ENCODE measurements around the gene RAPGEF3. TPM values are rescaled to one million over a fixed set of nuclear protein-coding genes. Genes with fewer than 3 reads are reported as not detected.

The RAPGEF3 gene
- total and polyA plus RNA-seq, 3 experiments from 2014 or later = 0.15 to 1.1 (median 0.95) TPM

DNA sequence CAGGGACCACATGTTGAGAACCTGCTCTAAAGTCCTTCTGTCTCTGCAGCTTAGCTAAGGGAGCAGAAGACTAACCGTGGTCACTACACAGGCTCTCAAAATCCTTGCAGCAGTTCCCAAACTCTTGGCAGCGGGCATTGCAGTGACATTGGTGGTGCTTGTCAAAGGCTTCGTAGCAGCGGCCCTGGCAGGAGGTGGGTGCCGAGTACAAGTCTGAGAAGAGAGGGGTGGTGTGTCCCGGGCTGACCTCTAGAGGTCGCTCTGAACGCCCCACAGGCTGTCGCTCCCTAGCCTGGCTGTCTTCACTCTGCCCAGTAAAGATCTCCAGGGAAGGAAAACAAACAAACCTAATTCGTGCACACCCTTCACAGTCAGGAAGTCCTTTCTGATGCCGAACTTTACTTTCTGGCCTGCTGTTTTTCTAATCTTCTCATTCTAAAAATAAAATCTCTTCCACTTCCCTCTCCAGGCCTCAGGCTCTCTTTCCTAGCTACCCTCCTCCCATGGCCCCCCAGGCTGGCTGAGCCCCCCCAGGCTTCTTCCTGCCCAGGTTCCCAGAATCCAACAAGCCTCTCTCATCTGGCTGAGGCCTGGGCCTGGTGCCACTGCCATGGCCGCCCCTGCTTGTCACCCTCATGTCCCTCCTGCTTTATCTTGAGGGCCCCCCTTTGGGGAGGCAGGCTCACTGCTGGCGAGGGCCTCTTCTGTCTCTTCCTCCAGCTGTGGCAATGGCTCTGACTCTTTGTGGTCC, 41.1 kb downstream of the RAPGEF3 start:
- Mint-ChIP-seq H3K36me3 (peaks cover 0 to 5% (median 5%) of the 10 kb centered on the region in 3 donors), H3K4me1 (peaks cover 25 to 38% (median 37%) of the 10 kb centered on the region in 3 donors), H3K9me3 (no peaks in the 10 kb centered on the region), H3K27me3 (peaks cover 0 to 2% of the 10 kb centered on the region in 2 donors), H3K4me3 (peak overlapping the region in 1 of 7 donors; percentile 29), H3K27ac (peak overlapping the region in 4 of 8 donors; percentile 5 to 75 (median 40))
- H3K4me3 ChIP-seq (ENCODE audit: low read length) = no peak overlapping the region
- H3K36me3 ChIP-seq (ENCODE audit: insufficient read depth, low read length) = no peaks in the 10 kb centered on the region
- no peaks in the 10 kb centered on the region for H3K9me3 ChIP-seq (ENCODE audit: low read length)
- ChIA-PET CTCF (interaction anchor here (1.0 to 10.9 kb wide), 7 partner anchors 15 to 120 kb away, joined by 3 to 169 read pairs (median 5); partner anchors contain the start of genes RAPGEF3 and SLC48A1), POLR2A (no interaction called here)
- peak in 2 of 5 donors; percentile 25 to 64 for DNase-seq
- H3K27me3 ChIP-seq (ENCODE audit: insufficient read depth, low read length, poor library complexity, severe bottlenecking) = no peaks in the 10 kb centered on the region
- H3K4me1 ChIP-seq (ENCODE audit: insufficient read depth, low read length) = peaks cover 38% of the 10 kb centered on the region
- no peak overlapping the region for H3K27ac ChIP-seq (ENCODE audit: low read depth, low read length)

DNA sequence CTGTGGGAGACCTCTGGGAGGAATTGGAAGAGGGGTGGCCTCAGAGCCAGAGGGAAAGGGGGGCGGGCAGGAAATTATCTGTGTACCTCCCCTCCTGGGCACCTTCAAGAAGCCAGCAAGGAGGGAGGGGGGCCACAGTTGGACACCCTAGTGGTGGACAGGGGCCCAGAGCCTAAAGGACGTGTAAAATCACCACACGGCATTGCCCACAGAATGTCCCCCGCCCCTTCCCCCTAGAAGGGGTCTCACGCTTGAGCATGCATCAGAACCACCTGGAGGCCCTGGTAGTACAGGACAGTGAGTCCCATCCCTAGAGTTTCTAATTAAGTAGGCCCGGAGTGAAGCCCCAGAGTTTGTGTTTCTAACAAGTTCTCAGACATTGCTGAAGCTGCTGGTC, 41.6 kb downstream of the RAPGEF3 start:
- CTCF ChIA-PET = interaction anchor here (0.9 to 10.9 kb wide), 9 partner anchors 12 to 121 kb away, joined by 3 to 169 read pairs (median 23); partner anchors contain the start of genes RAPGEF3, RPAP3 and SLC48A1
- POLR2A ChIA-PET = interaction anchor here (0.5 kb wide), 1 partner anchor 15 kb away, joined by 3 read pairs; no protein-coding TSS in a partner anchor

DNA sequence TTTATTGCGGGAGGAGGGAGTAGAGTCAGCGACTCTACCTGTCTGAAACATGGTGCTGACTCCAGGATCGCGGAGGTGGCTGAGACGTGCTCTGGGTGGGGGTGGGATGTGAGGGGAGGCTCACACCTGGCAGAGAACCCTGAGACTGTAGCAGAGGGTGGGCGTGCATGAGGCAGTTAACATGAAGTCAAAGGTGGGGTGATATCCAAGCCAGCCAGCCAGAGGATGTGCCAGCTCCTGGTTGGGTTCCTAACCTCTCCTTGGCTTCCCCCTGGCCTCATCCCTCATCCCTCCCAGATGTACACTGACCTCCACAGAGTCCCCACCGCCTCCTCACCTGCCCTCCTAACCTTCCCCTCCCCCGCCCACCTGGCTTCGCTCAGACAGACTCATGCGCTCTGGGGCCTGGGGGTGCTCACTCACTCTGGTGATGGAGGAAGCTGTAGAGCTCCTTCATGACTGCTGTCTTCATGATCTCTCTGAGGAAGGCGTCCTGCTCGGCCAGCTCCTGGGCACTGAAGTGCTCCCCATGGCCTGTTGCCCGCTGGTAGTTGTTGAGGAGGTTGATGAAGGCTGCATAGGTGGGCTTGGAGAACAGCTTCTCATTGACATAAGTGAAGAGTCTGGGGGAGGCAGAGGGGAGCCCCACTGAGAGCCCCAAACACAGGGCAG, 42.7 kb downstream of the RAPGEF3 start:
- Mint-ChIP-seq H3K4me1 (peaks cover 10 to 22% (median 21%) of the 10 kb centered on the region in 3 donors), H3K9me3 (no peaks in the 10 kb centered on the region), H3K4me3 (peak overlapping the region in 1 of 7 donors; percentile 66), H3K27ac (peak overlapping the region in 1 of 8 donors; percentile 81), H3K27me3 (peaks cover 0 to 2% of the 10 kb centered on the region in 2 donors), H3K36me3 (peaks cover 0 to 5% (median 5%) of the 10 kb centered on the region in 3 donors)
- CTCF ChIA-PET = interaction anchor here (0.6 to 10.9 kb wide), 21 partner anchors 8 to 470 kb away, joined by 3 to 169 read pairs (median 8); partner anchors contain the start of genes ENDOU, RAPGEF3, RPAP3 and SLC48A1
- POLR2A ChIA-PET = no interaction called here
- Histone ChIP-seq H3K27ac (ENCODE audit: low read depth, low read length) (no peak overlapping the region), H3K4me1 (ENCODE audit: insufficient read depth, low read length) (peaks cover 23% of the 10 kb centered on the region), H3K4me3 (ENCODE audit: low read length) (no peak overlapping the region), H3K9me3 (ENCODE audit: low read length) (no peaks in the 10 kb centered on the region), H3K36me3 (ENCODE audit: insufficient read depth, low read length) (no peaks in the 10 kb centered on the region), H3K27me3 (ENCODE audit: insufficient read depth, low read length, poor library complexity, severe bottlenecking) (no peaks in the 10 kb centered on the region)
- DNase-seq = no peak

More for the DNA sequence above, 41.6 kb downstream of the RAPGEF3 start:
- Histone ChIP-seq H3K27ac (ENCODE audit: low read depth, low read length) (no peak overlapping the region), H3K9me3 (ENCODE audit: low read length) (no peaks in the 10 kb centered on the region), H3K4me3 (ENCODE audit: low read length) (no peak overlapping the region), H3K27me3 (ENCODE audit: insufficient read depth, low read length, poor library complexity, severe bottlenecking) (no peaks in the 10 kb centered on the region), H3K4me1 (ENCODE audit: insufficient read depth, low read length) (peaks cover 33% of the 10 kb centered on the region), H3K36me3 (ENCODE audit: insufficient read depth, low read length) (no peaks in the 10 kb centered on the region)
- H3K36me3 Mint-ChIP-seq = peaks cover 0 to 5% (median 5%) of the 10 kb centered on the region in 3 donors
- no peak for DNase-seq
- no peaks in the 10 kb centered on the region for H3K9me3 Mint-ChIP-seq
- no peak overlapping the region for H3K4me3 Mint-ChIP-seq
- H3K27me3 Mint-ChIP-seq = peaks cover 0 to 2% of the 10 kb centered on the region in 2 donors
- H3K4me1 Mint-ChIP-seq = peaks cover 20 to 32% (median 31%) of the 10 kb centered on the region in 3 donors
- no peak overlapping the region for H3K27ac Mint-ChIP-seq

DNA sequence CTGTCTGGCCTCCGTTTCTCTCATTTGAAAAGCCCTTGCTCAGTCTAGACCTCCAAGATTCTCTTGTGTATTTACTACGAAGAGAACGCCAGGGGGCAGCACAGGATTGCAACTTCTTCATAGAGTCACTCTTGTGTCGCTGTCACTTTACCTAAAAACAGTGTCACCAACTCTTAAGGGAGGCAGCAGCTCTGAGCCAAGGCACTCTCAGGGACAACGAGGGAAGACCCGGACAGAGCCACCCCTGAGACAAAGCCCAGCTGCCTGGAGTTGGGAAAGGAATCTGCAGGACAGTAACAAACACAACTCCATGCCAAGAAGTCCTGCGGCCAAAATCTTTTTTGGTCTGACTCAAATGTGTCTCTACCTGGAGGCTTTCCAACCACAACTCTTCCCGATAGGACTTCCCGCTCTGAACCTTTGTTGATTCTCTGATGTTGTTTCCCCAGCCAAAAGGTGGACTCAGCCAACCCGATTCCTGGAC, 43.2 kb downstream of the RAPGEF3 start:
- Mint-ChIP-seq H3K27me3 (peaks cover 0 to 2% of the 10 kb centered on the region in 2 donors), H3K9me3 (no peaks in the 10 kb centered on the region), H3K36me3 (peaks cover 0 to 6% (median 5%) of the 10 kb centered on the region in 3 donors), H3K27ac (peak overlapping the region in 4 of 8 donors; percentile 5 to 69 (median 17)), H3K4me1 (peaks cover 6 to 16% (median 16%) of the 10 kb centered on the region in 3 donors), H3K4me3 (no peak overlapping the region)
- ChIA-PET CTCF (interaction anchor here (0.6 to 10.9 kb wide), 22 partner anchors 8 to 471 kb away, joined by 3 to 169 read pairs (median 8); partner anchors contain the start of genes ENDOU, RAPGEF3, RPAP3 and SLC48A1), POLR2A (no interaction called here)
- no peak overlapping the region for H3K4me3 ChIP-seq (ENCODE audit: low read length)
- no peaks in the 10 kb centered on the region for H3K27me3 ChIP-seq (ENCODE audit: insufficient read depth, low read length, poor library complexity, severe bottlenecking)
- peak; percentile 70 to 84 (median 74) for DNase-seq
- no peaks in the 10 kb centered on the region for H3K36me3 ChIP-seq (ENCODE audit: insufficient read depth, low read length)
- H3K9me3 ChIP-seq (ENCODE audit: low read length) = no peaks in the 10 kb centered on the region
- H3K27ac ChIP-seq (ENCODE audit: low read depth, low read length) = no peak overlapping the region
- peaks cover 21% of the 10 kb centered on the region for H3K4me1 ChIP-seq (ENCODE audit: insufficient read depth, low read length)

DNA sequence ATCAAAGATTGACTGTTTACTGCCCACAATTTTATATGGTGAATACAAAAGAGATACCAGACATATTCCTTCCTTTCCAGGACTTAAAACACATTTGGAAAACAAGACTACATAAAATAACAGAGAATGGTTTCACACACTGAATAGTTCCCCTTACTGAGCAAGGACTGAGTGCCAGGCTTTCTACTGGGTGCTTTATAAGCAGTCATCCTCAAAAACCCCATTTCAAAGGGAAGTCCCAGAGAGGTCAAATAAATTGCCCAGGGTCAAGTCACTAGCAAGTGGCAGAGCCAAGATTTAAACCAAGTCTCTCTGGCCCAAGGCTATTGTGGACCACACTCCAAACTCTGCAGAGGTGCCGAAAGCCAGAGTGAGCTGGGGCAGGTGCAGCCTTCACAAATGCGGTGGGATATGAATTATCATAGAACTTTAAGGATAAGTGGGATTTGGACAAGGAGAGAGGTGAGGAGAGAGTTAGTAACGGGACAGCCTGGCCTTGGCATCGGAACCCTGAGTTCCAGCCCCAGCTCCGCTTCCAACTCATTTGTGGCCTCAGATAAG, 43.8 kb downstream of the RAPGEF3 start:
- Mint-ChIP-seq H3K4me1 (peaks cover 6 to 16% (median 16%) of the 10 kb centered on the region in 3 donors), H3K27ac (peak overlapping the region in 3 of 8 donors; percentile 16 to 69 (median 18)), H3K27me3 (peaks cover 0 to 2% of the 10 kb centered on the region in 2 donors), H3K9me3 (no peaks in the 10 kb centered on the region), H3K36me3 (peaks cover 0 to 4% (median 2%) of the 10 kb centered on the region in 3 donors), H3K4me3 (no peak overlapping the region)
- Histone ChIP-seq H3K9me3 (ENCODE audit: low read length) (no peaks in the 10 kb centered on the region), H3K4me1 (ENCODE audit: insufficient read depth, low read length) (peaks cover 21% of the 10 kb centered on the region), H3K27me3 (ENCODE audit: insufficient read depth, low read length, poor library complexity, severe bottlenecking) (no peaks in the 10 kb centered on the region), H3K27ac (ENCODE audit: low read depth, low read length) (no peak overlapping the region), H3K4me3 (ENCODE audit: low read length) (no peak overlapping the region), H3K36me3 (ENCODE audit: insufficient read depth, low read length) (no peaks in the 10 kb centered on the region)
- no peak for DNase-seq
- CTCF ChIA-PET = interaction anchor here (0.7 to 10.9 kb wide), 21 partner anchors 9 to 471 kb away, joined by 3 to 169 read pairs (median 8); partner anchors contain the start of genes ENDOU, RAPGEF3, RPAP3 and SLC48A1
- POLR2A ChIA-PET = no interaction called here

DNA sequence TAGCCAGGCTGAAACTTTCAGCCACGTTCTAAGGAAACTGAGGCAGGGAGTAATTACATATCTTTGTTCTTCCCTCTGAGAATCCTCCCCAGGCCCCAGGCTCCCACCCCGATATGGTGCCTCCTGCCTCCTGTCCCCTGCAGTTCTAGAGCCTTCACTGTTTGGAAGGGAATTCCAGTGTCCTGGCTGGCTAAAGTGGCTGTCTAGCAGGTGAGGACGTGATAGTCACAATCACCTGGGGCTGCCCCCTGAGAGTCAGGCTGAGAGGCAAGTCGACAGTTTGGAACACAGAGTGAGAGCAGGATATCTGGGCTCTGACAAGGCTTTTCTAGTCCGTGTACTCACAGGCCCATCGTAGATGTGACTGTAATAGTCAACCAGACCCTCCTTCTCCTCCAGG, 46.5 kb downstream of the RAPGEF3 start:
- no peaks in the 10 kb centered on the region for H3K9me3 Mint-ChIP-seq
- no peak overlapping the region for H3K4me3 ChIP-seq (ENCODE audit: low read length)
- no peak overlapping the region for H3K27ac ChIP-seq (ENCODE audit: low read depth, low read length)
- H3K4me3 Mint-ChIP-seq = no peak overlapping the region
- H3K27me3 Mint-ChIP-seq = peaks cover 0 to 2% of the 10 kb centered on the region in 2 donors
- peaks cover 34% of the 10 kb centered on the region for H3K4me1 ChIP-seq (ENCODE audit: insufficient read depth, low read length)
- H3K36me3 ChIP-seq (ENCODE audit: insufficient read depth, low read length) = no peaks in the 10 kb centered on the region
- peaks cover 0 to 3% (median 0%) of the 10 kb centered on the region in 3 donors for H3K36me3 Mint-ChIP-seq
- no peaks in the 10 kb centered on the region for H3K27me3 ChIP-seq (ENCODE audit: insufficient read depth, low read length, poor library complexity, severe bottlenecking)
- H3K9me3 ChIP-seq (ENCODE audit: low read length) = no peaks in the 10 kb centered on the region
- peaks cover 18 to 33% (median 29%) of the 10 kb centered on the region in 3 donors for H3K4me1 Mint-ChIP-seq
- no peak for DNase-seq
- ChIA-PET CTCF (interaction anchor here (8.4 to 10.9 kb wide), 2 partner anchors 30 to 59 kb away, joined by 82 to 169 read pairs; partner anchors contain the start of gene SLC48A1), POLR2A (no interaction called here)
- no peak overlapping the region for H3K27ac Mint-ChIP-seq

DNA sequence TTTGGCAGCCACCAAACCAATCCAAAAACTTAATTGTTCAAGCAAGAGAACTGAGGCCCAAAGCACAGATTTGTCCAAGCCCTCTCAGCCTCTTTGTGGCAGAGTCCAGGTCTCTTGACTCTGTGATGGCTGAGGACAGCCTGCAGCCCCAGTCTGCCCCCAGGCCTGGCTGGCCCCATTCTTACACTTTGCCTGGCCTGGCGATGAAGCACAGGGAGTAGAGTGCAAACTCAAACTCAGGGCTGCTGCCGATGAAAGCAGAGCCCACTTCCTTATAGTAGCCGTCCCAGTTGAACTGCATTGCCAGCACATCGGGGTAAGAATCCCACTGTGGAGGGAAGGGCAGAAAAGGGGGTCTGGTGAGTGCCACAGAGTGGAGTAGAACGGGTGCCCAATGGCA, 47.2 kb downstream of the RAPGEF3 start:
- peaks cover 0 to 2% of the 10 kb centered on the region in 2 donors for H3K27me3 Mint-ChIP-seq
- H3K27ac ChIP-seq (ENCODE audit: low read depth, low read length) = no peak overlapping the region
- H3K27ac Mint-ChIP-seq = no peak overlapping the region
- H3K36me3 Mint-ChIP-seq = peaks cover 0 to 3% (median 1%) of the 10 kb centered on the region in 3 donors
- H3K4me1 ChIP-seq (ENCODE audit: insufficient read depth, low read length) = peaks cover 35% of the 10 kb centered on the region
- POLR2A ChIA-PET = no interaction called here
- H3K9me3 ChIP-seq (ENCODE audit: low read length) = no peaks in the 10 kb centered on the region
- H3K36me3 ChIP-seq (ENCODE audit: insufficient read depth, low read length) = no peaks in the 10 kb centered on the region
- no peaks in the 10 kb centered on the region for H3K9me3 Mint-ChIP-seq
- no peak for DNase-seq
- H3K4me3 ChIP-seq (ENCODE audit: low read length) = no peak overlapping the region
- H3K4me1 Mint-ChIP-seq = peaks cover 20 to 41% (median 35%) of the 10 kb centered on the region in 3 donors
- H3K27me3 ChIP-seq (ENCODE audit: insufficient read depth, low read length, poor library complexity, severe bottlenecking) = no peaks in the 10 kb centered on the region
- CTCF ChIA-PET = interaction anchor here (1.9 to 10.9 kb wide), 3 partner anchors 31 to 126 kb away, joined by 4 to 169 read pairs (median 34); partner anchors contain the start of gene SLC48A1
- peak overlapping the region in 1 of 7 donors; percentile 55 for H3K4me3 Mint-ChIP-seq

Measured in CD8-positive, alpha-beta memory T cell (primary cell).